GM23338 (cell line): ENCODE data around the gene MRPL1. TPM values are rescaled to one million over a fixed set of nuclear protein-coding genes. Genes with fewer than 3 reads are reported as not detected.

ENCODE experiments used
- ATAC-seq: fragments of 200-7000 bp; cut with Tn5 transposase; 3 replicates; pipeline ENCODE4 v1.9.1; 2020
- DNase-seq: peaks from one replicate; pipeline ENCODE4 v3.0.0-alpha.2; 2015; ENCODE audit warnings: low spot score
- H2AFZ ChIP-seq: fragments of 200-600 bp; sonication (generic); 2 replicates; pipeline ENCODE4 v1.8.0; 2016; ENCODE audit warnings: antibody characterized with exemption, mild to moderate bottlenecking, moderate library complexity
- H3F3A ChIP-seq: fragments of 200-600 bp; sonication (generic); replicated peaks from 2 replicates; pipeline ENCODE4 v1.8.0; 2017; ENCODE audit warnings: antibody characterized with exemption, mixed run types, low read depth
- H3K27ac ChIP-seq: fragments of 200-600 bp; sonication (generic); 2 replicates; pipeline ENCODE4 v1.6.1; 2016; ENCODE audit warnings: low read depth
- H3K27me3 ChIP-seq: fragments of 200-600 bp; sonication (generic); 2 replicates; pipeline ENCODE4 v1.8.0; 2016; ENCODE audit warnings: mild to moderate bottlenecking, mixed run types, moderate library complexity; ENCODE audit not compliant: insufficient read depth
- H3K36me3 ChIP-seq: fragments of 200-600 bp; sonication (generic); 2 replicates; pipeline ENCODE4 v1.8.0; 2016; ENCODE audit warnings: mild to moderate bottlenecking; ENCODE audit not compliant: insufficient read depth
- H3K4me1 ChIP-seq: fragments of 200-600 bp; sonication (generic); 2 replicates; pipeline ENCODE4 v1.8.0; 2016; ENCODE audit warnings: mild to moderate bottlenecking, moderate library complexity; ENCODE audit not compliant: insufficient read depth
- H3K4me2 ChIP-seq: fragments of 200-600 bp; sonication (generic); 2 replicates; pipeline ENCODE4 v1.7.1; 2017; ENCODE audit warnings: mixed run types
- H3K4me3 ChIP-seq: fragments of 200-600 bp; sonication (generic); 2 replicates; pipeline ENCODE4 v1.6.1; 2016; ENCODE audit warnings: mixed run types
- H3K79me2 ChIP-seq: fragments of 200-600 bp; sonication (generic); replicated peaks from 2 replicates; pipeline ENCODE4 v1.8.0; 2017; ENCODE audit warnings: mild to moderate bottlenecking; ENCODE audit not compliant: insufficient read depth
- H3K9me2 ChIP-seq: fragments of 200-600 bp; sonication (generic); 2 replicates; pipeline ENCODE4 v1.8.0; 2017; ENCODE audit not compliant: insufficient read depth
- H4K20me1 ChIP-seq: fragments of 200-600 bp; sonication (generic); replicated peaks from 2 replicates; pipeline ENCODE4 v1.8.0; 2017; ENCODE audit warnings: mild to moderate bottlenecking; ENCODE audit not compliant: insufficient read depth
- H3K27ac Mint-ChIP-seq: 2 replicates; pipeline ENCODE4 v1.8.0; 2020; ENCODE audit warnings: inconsistent platforms, mild to moderate bottlenecking, moderate library complexity, mixed read lengths
- H3K27me3 Mint-ChIP-seq: 3 replicates; pipeline ENCODE4 v1.8.0; 2022; ENCODE audit warnings: low read depth, mild to moderate bottlenecking, moderate library complexity, mixed read lengths, inconsistent platforms; ENCODE audit not compliant: insufficient read depth, poor library complexity
- H3K36me3 Mint-ChIP-seq: 3 replicates; pipeline ENCODE4 v1.8.0; 2021; ENCODE audit warnings: low read depth, mild to moderate bottlenecking, inconsistent platforms, moderate library complexity, mixed read lengths
- H3K4me1 Mint-ChIP-seq: 3 replicates; pipeline ENCODE4 v1.8.0; 2020; ENCODE audit warnings: mild to moderate bottlenecking, inconsistent platforms, mixed read lengths
- H3K4me3 Mint-ChIP-seq: 3 replicates; pipeline ENCODE4 v1.8.0; 2021; ENCODE audit warnings: moderate library complexity, mild to moderate bottlenecking, inconsistent platforms, mixed read lengths
- H3K9me3 Mint-ChIP-seq: 3 replicates; pipeline ENCODE4 v1.8.0; 2020; ENCODE audit warnings: moderate library complexity, mild to moderate bottlenecking, inconsistent platforms, mixed read lengths
- CREB1 ChIP-seq: fragments of 250-450 bp; sonication (Bioruptor Pico); IDR thresholded peaks from 2 replicates; pipeline ENCODE4 v1.5.0; 2020; ENCODE audit warnings: low read depth, mild to moderate bottlenecking, moderate library complexity
- EZH2 ChIP-seq: fragments of 200-600 bp; sonication (generic); IDR thresholded peaks from one replicate; pipeline ENCODE4 v1.8.0; 2017; ENCODE audit warnings: antibody characterized with exemption, mild to moderate bottlenecking, low read depth; ENCODE audit not compliant: unreplicated experiment
- EZH2phosphoT487 ChIP-seq: fragments of 200-600 bp; sonication (generic); IDR thresholded peaks from one replicate; pipeline ENCODE4 v1.8.1; 2018; ENCODE audit warnings: antibody characterized with exemption; ENCODE audit not compliant: unreplicated experiment
- JUNB ChIP-seq: IDR thresholded peaks from one replicate; pipeline ENCODE4 v1.6.1; 2016; ENCODE audit warnings: antibody characterized with exemption; ENCODE audit not compliant: unreplicated experiment
- NANOG ChIP-seq: IDR thresholded peaks from 2 replicates; pipeline ENCODE4 v1.6.1; 2016; ENCODE audit warnings: antibody characterized with exemption, borderline replicate concordance
- POLR2AphosphoS5 ChIP-seq: IDR thresholded peaks from 2 replicates; pipeline ENCODE4 v1.6.1; 2016; ENCODE audit warnings: antibody characterized with exemption, low read depth
- REST ChIP-seq: IDR thresholded peaks from one replicate; pipeline ENCODE4 v1.6.1; 2018; ENCODE audit warnings: antibody characterized with exemption; ENCODE audit not compliant: unreplicated experiment
- STAT1 ChIP-seq: IDR thresholded peaks from one replicate; pipeline ENCODE4 v1.6.1; 2016; ENCODE audit warnings: antibody characterized with exemption; ENCODE audit not compliant: unreplicated experiment
- ZNF114 ChIP-seq: fragments of 250-450 bp; sonication (Bioruptor Pico); IDR thresholded peaks from 2 replicates; pipeline ENCODE4 v1.5.0; 2020; ENCODE audit warnings: mild to moderate bottlenecking, moderate library complexity
- ZNF331 ChIP-seq: fragments of 250-450 bp; sonication (Bioruptor Pico); IDR thresholded peaks from 2 replicates; pipeline ENCODE4 v1.5.0; 2020; ENCODE audit warnings: low read depth, mild to moderate bottlenecking, moderate library complexity
- ZNF462 ChIP-seq: fragments of 250-450 bp; sonication (Bioruptor Pico); IDR thresholded peaks from 2 replicates; pipeline ENCODE4 v1.5.0; 2020; ENCODE audit warnings: mild to moderate bottlenecking, moderate library complexity
- polyA plus RNA-seq: library from polyadenylated mRNA; unstranded; fragments of >200 nt; fragmentation: Nextera tagmentation; extraction: Ambion mirVana; gene quantifications from 2 replicates; pipeline ENCODE4 v1.2.1, GENCODE V29; 2016
- total RNA-seq: library from RNA; depleted of rRNA; stranded (reverse); fragments of >200 nt; shearing (Covaris generic); gene quantifications from 2 replicates; pipeline ENCODE4 v1.2.3, GENCODE V29; 2014
- TF ChIP-seq, protein P1 (sequence below), 2 experiments: fragments of 200-600 bp in 1 of 2; sonication (generic) in 1 of 2; conservative IDR thresholded peaks; 2 replicates each; pipeline versions ENCODE4 v1.5.1 to v1.6.1; 2016 to 2017; ENCODE audit warnings: antibody characterized with exemption in 2 of 2, low read depth in 2 of 2, mild to moderate bottlenecking in 2 of 2, moderate library complexity in 1 of 2
- TF ChIP-seq, protein P2 (sequence below): IDR thresholded peaks from 2 replicates; pipeline ENCODE4 v1.6.1; 2016; ENCODE audit warnings: antibody characterized with exemption

The MRPL1 gene
- total and polyA plus RNA-seq, 2 experiments from 2014 or later: 29.2 to 46.5 TPM

GRCh38 chr4:77859256-77859655 is 3.4 kb upstream of the MRPL1 start:
- H4K20me1 ChIP-seq: no peaks in the 10 kb centered on the region
- H3K27ac ChIP-seq: no peak overlapping the region
- no peaks in the 10 kb centered on the region for H3K27me3 ChIP-seq
- H3K4me1 ChIP-seq: 0 out of 2 replicates have a peak, but pooled peaks cover 6% of the 10 kb centered on the region
- peaks cover 13% of the 10 kb centered on the region for H3K79me2 ChIP-seq
- Mint-ChIP-seq H3K27me3 (peaks cover 8% of the 10 kb centered on the region), H3K4me3 (no peak overlapping the region), H3K4me1 (peaks cover 15% of the 10 kb centered on the region), H3K36me3 (0 out of 3 replicates have a peak, but pooled peaks cover under 1% of the 10 kb centered on the region), H3K27ac (no peak overlapping the region), H3K9me3 (no peaks in the 10 kb centered on the region; the same call in 2 of the 3 replicates)
- no peaks in the 10 kb centered on the region for H3F3A ChIP-seq
- DNase-seq: no peak
- ATAC-seq: no peak
- TF ChIP-seq, protein P1, sequence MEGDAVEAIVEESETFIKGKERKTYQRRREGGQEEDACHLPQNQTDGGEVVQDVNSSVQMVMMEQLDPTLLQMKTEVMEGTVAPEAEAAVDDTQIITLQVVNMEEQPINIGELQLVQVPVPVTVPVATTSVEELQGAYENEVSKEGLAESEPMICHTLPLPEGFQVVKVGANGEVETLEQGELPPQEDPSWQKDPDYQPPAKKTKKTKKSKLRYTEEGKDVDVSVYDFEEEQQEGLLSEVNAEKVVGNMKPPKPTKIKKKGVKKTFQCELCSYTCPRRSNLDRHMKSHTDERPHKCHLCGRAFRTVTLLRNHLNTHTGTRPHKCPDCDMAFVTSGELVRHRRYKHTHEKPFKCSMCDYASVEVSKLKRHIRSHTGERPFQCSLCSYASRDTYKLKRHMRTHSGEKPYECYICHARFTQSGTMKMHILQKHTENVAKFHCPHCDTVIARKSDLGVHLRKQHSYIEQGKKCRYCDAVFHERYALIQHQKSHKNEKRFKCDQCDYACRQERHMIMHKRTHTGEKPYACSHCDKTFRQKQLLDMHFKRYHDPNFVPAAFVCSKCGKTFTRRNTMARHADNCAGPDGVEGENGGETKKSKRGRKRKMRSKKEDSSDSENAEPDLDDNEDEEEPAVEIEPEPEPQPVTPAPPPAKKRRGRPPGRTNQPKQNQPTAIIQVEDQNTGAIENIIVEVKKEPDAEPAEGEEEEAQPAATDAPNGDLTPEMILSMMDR (conservative IDR thresholded peaks at IDR 0.05; ENCODE audit: low read depth in 2 of 2): no peak
- TF ChIP-seq JUNB (no peak), REST (no peak), EZH2phosphoT487 (no peak), ZNF331 (CRISPR knock-in tag) (no peak), EZH2 (no peak), NANOG (no peak), POLR2AphosphoS5 (no peak), STAT1 (no peak), CREB1 (no peak), ZNF462 (CRISPR knock-in tag) (no peak), ZNF114 (CRISPR knock-in tag) (no peak)
- TF ChIP-seq, protein P2, sequence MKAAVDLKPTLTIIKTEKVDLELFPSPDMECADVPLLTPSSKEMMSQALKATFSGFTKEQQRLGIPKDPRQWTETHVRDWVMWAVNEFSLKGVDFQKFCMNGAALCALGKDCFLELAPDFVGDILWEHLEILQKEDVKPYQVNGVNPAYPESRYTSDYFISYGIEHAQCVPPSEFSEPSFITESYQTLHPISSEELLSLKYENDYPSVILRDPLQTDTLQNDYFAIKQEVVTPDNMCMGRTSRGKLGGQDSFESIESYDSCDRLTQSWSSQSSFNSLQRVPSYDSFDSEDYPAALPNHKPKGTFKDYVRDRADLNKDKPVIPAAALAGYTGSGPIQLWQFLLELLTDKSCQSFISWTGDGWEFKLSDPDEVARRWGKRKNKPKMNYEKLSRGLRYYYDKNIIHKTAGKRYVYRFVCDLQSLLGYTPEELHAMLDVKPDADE: no peak
- H3K4me2 ChIP-seq: no peak overlapping the region
- 0 out of 2 replicates have a peak overlapping the region, but pooled peaks have one; percentile 11 for H2AFZ ChIP-seq
- no peak overlapping the region for H3K4me3 ChIP-seq
- H3K36me3 ChIP-seq: no peaks in the 10 kb centered on the region
- no peaks in the 10 kb centered on the region for H3K9me2 ChIP-seq
